GM23338 (cell line): ENCODE measurements around the gene SMIM33. TPM values are rescaled to one million over a fixed set of nuclear protein-coding genes. Genes with fewer than 3 reads are reported as not detected.

ENCODE experiments used
- ATAC-seq: fragments of 200-7000 bp; cut with Tn5 transposase; 3 replicates; pipeline ENCODE4 v1.9.1; 2020
- DNase-seq: peaks from one replicate; pipeline ENCODE4 v3.0.0-alpha.2; 2015; ENCODE audit warnings: low spot score
- H2AFZ ChIP-seq: fragments of 200-600 bp; sonication (generic); 2 replicates; pipeline ENCODE4 v1.8.0; 2016; ENCODE audit warnings: antibody characterized with exemption, mild to moderate bottlenecking, moderate library complexity
- H3F3A ChIP-seq: fragments of 200-600 bp; sonication (generic); replicated peaks from 2 replicates; pipeline ENCODE4 v1.8.0; 2017; ENCODE audit warnings: antibody characterized with exemption, mixed run types, low read depth
- H3K27ac ChIP-seq: fragments of 200-600 bp; sonication (generic); 2 replicates; pipeline ENCODE4 v1.6.1; 2016; ENCODE audit warnings: low read depth
- H3K27me3 ChIP-seq: fragments of 200-600 bp; sonication (generic); 2 replicates; pipeline ENCODE4 v1.8.0; 2016; ENCODE audit warnings: mild to moderate bottlenecking, mixed run types, moderate library complexity; ENCODE audit not compliant: insufficient read depth
- H3K36me3 ChIP-seq: fragments of 200-600 bp; sonication (generic); 2 replicates; pipeline ENCODE4 v1.8.0; 2016; ENCODE audit warnings: mild to moderate bottlenecking; ENCODE audit not compliant: insufficient read depth
- H3K4me1 ChIP-seq: fragments of 200-600 bp; sonication (generic); 2 replicates; pipeline ENCODE4 v1.8.0; 2016; ENCODE audit warnings: mild to moderate bottlenecking, moderate library complexity; ENCODE audit not compliant: insufficient read depth
- H3K4me2 ChIP-seq: fragments of 200-600 bp; sonication (generic); 2 replicates; pipeline ENCODE4 v1.7.1; 2017; ENCODE audit warnings: mixed run types
- H3K4me3 ChIP-seq: fragments of 200-600 bp; sonication (generic); 2 replicates; pipeline ENCODE4 v1.6.1; 2016; ENCODE audit warnings: mixed run types
- H3K79me2 ChIP-seq: fragments of 200-600 bp; sonication (generic); replicated peaks from 2 replicates; pipeline ENCODE4 v1.8.0; 2017; ENCODE audit warnings: mild to moderate bottlenecking; ENCODE audit not compliant: insufficient read depth
- H3K9me2 ChIP-seq: fragments of 200-600 bp; sonication (generic); 2 replicates; pipeline ENCODE4 v1.8.0; 2017; ENCODE audit not compliant: insufficient read depth
- H4K20me1 ChIP-seq: fragments of 200-600 bp; sonication (generic); replicated peaks from 2 replicates; pipeline ENCODE4 v1.8.0; 2017; ENCODE audit warnings: mild to moderate bottlenecking; ENCODE audit not compliant: insufficient read depth
- H3K27ac Mint-ChIP-seq: 2 replicates; pipeline ENCODE4 v1.8.0; 2020; ENCODE audit warnings: inconsistent platforms, mild to moderate bottlenecking, moderate library complexity, mixed read lengths
- H3K27me3 Mint-ChIP-seq: 3 replicates; pipeline ENCODE4 v1.8.0; 2022; ENCODE audit warnings: low read depth, mild to moderate bottlenecking, moderate library complexity, mixed read lengths, inconsistent platforms; ENCODE audit not compliant: insufficient read depth, poor library complexity
- H3K36me3 Mint-ChIP-seq: 3 replicates; pipeline ENCODE4 v1.8.0; 2021; ENCODE audit warnings: low read depth, mild to moderate bottlenecking, inconsistent platforms, moderate library complexity, mixed read lengths
- H3K4me1 Mint-ChIP-seq: 3 replicates; pipeline ENCODE4 v1.8.0; 2020; ENCODE audit warnings: mild to moderate bottlenecking, inconsistent platforms, mixed read lengths
- H3K4me3 Mint-ChIP-seq: 3 replicates; pipeline ENCODE4 v1.8.0; 2021; ENCODE audit warnings: moderate library complexity, mild to moderate bottlenecking, inconsistent platforms, mixed read lengths
- H3K9me3 Mint-ChIP-seq: 3 replicates; pipeline ENCODE4 v1.8.0; 2020; ENCODE audit warnings: moderate library complexity, mild to moderate bottlenecking, inconsistent platforms, mixed read lengths
- CTCF ChIP-seq, 2 experiments: fragments of 200-600 bp in 1 of 2; sonication (generic) in 1 of 2; conservative IDR thresholded peaks; 2 replicates each; pipeline versions ENCODE4 v1.5.1 to v1.6.1; 2016 to 2017; ENCODE audit warnings: antibody characterized with exemption in 2 of 2, low read depth in 2 of 2, mild to moderate bottlenecking in 2 of 2, moderate library complexity in 1 of 2
- EZH2 ChIP-seq: fragments of 200-600 bp; sonication (generic); IDR thresholded peaks from one replicate; pipeline ENCODE4 v1.8.0; 2017; ENCODE audit warnings: antibody characterized with exemption, mild to moderate bottlenecking, low read depth; ENCODE audit not compliant: unreplicated experiment
- JUNB ChIP-seq: IDR thresholded peaks from one replicate; pipeline ENCODE4 v1.6.1; 2016; ENCODE audit warnings: antibody characterized with exemption; ENCODE audit not compliant: unreplicated experiment
- ZNF114 ChIP-seq: fragments of 250-450 bp; sonication (Bioruptor Pico); IDR thresholded peaks from 2 replicates; pipeline ENCODE4 v1.5.0; 2020; ENCODE audit warnings: mild to moderate bottlenecking, moderate library complexity
- ZNF331 ChIP-seq: fragments of 250-450 bp; sonication (Bioruptor Pico); IDR thresholded peaks from 2 replicates; pipeline ENCODE4 v1.5.0; 2020; ENCODE audit warnings: low read depth, mild to moderate bottlenecking, moderate library complexity
- polyA plus RNA-seq: library from polyadenylated mRNA; unstranded; fragments of >200 nt; fragmentation: Nextera tagmentation; extraction: Ambion mirVana; gene quantifications from 2 replicates; pipeline ENCODE4 v1.2.1, GENCODE V29; 2016
- total RNA-seq: library from RNA; depleted of rRNA; stranded (reverse); fragments of >200 nt; shearing (Covaris generic); gene quantifications from 2 replicates; pipeline ENCODE4 v1.2.3, GENCODE V29; 2014
- TF ChIP-seq, protein P1 (sequence below): IDR thresholded peaks from one replicate; pipeline ENCODE4 v1.6.1; 2018; ENCODE audit warnings: antibody characterized with exemption; ENCODE audit not compliant: unreplicated experiment
- TF ChIP-seq, protein P2 (sequence below): IDR thresholded peaks from 2 replicates; pipeline ENCODE4 v1.6.1; 2016; ENCODE audit warnings: antibody characterized with exemption

Gene SMIM33
- total and polyA plus RNA-seq, 2 experiments from 2014 or later = not detected

DNA sequence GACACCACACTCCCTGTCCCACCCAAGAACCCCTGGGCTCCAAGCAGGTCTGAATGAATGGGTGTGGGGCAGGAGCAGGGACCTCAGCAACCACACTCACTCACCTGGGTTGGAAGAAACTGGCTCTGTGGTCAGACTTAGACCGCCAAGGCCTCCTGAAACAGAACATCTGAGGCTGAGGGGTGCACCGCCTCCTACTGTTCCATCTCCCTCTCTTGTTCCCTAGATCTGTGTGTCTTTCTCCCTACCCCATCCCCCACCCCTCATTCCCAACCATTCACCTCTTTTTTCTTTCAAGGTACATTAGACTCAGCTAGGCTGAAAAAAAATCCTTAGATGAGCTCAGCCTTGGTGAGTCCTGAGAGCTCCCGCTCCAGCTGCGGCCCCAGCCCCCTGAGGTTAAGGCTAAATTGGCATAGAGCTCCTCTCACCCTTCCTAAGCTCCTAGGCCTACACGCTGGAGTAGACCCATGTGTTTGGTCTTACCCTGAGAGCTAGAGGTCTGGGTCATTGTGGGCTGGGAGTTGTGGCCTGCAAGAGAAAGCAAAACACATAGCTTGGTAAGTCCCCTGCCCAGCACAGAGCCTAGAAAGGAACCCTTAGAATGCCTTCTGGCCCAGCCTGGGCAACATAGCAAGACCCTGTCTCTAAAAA is 13.0 kb upstream of the SMIM33 start:
- TF ChIP-seq EZH2 (no peak), CTCF (conservative IDR thresholded peaks at IDR 0.05; ENCODE audit: low read depth in 2 of 2) (peak in 1 of 2 experiments; percentile 29; a peak in 2 of 4 replicates), ZNF114 (no peak), JUNB (no peak), ZNF331 (no peak)
- Mint-ChIP-seq H3K36me3 (no peaks in the 10 kb centered on the region; the same call in 2 of the 3 replicates), H3K9me3 (no peaks in the 10 kb centered on the region), H3K4me1 (peaks cover 30% of the 10 kb centered on the region), H3K27me3 (peaks cover 17% of the 10 kb centered on the region), H3K4me3 (no peak overlapping the region), H3K27ac (no peak overlapping the region)
- Histone ChIP-seq H3K36me3 (no peaks in the 10 kb centered on the region; the same call in 1 of the 2 replicates), H3K79me2 (no peaks in the 10 kb centered on the region), H3K4me1 (peaks cover 16% of the 10 kb centered on the region), H2AFZ (no peak overlapping the region), H4K20me1 (no peaks in the 10 kb centered on the region), H3K9me2 (no peaks in the 10 kb centered on the region), H3K4me3 (no peak overlapping the region), H3K27ac (no peak overlapping the region), H3F3A (0 out of 2 replicates have a peak, but pooled peaks cover 11% of the 10 kb centered on the region), H3K27me3 (no peaks in the 10 kb centered on the region), H3K4me2 (no peak overlapping the region)
- ATAC-seq (no peak), DNase-seq (no peak)

DNA sequence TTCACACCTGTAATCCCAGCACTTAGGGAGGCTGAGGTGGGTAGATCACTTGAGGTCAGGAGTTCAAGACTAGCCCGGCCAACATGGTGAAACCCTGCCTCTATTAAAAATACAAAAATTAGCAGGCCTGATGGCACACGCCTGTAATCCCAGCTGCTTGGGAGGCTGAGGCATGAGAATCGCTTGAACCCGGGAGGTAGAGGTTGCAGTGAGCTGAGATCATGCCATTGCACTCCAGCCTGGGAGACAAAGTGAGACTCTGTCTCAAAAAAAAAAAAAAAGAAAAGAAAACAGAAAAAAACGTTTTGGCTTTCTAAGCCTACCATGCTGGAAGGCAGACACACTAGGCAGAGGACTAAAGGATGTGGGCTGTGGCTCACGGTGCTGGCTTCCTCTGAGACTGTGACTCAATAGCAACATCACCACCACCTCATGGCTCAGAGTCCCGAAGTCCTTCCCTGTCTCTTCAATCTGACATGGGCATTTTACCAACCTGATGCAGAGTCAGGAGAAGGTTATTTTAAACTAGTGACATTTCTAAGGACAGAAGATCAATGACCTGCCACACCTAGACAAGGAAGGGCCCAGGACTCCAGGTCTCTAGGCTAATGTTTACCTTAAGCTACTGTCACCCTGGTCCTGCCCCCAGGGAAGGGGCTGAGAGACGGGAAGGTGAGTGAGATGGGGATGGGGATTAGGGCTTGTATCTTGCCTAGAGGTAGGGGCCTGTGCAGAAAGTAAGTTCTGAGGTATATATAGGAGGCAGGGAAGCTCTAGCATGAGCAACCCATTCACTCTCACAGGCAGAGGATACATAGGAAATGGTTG is 12.0 kb upstream of the SMIM33 start:
- no peak for ATAC-seq
- Histone ChIP-seq H3K36me3 (no peaks in the 10 kb centered on the region; the same call in 1 of the 2 replicates), H3K79me2 (no peaks in the 10 kb centered on the region), H2AFZ (no peak overlapping the region; the same call in 1 of the 2 replicates), H3K9me2 (no peaks in the 10 kb centered on the region), H3K27ac (no peak overlapping the region), H4K20me1 (no peaks in the 10 kb centered on the region), H3K27me3 (no peaks in the 10 kb centered on the region), H3F3A (0 out of 2 replicates have a peak, but pooled peaks cover 11% of the 10 kb centered on the region), H3K4me2 (no peak overlapping the region), H3K4me3 (no peak overlapping the region), H3K4me1 (peaks cover 22% of the 10 kb centered on the region)
- Mint-ChIP-seq H3K9me3 (no peaks in the 10 kb centered on the region), H3K27ac (no peak overlapping the region), H3K36me3 (no peaks in the 10 kb centered on the region), H3K4me1 (peaks cover 33% of the 10 kb centered on the region), H3K27me3 (peaks cover 21% of the 10 kb centered on the region), H3K4me3 (no peak overlapping the region; the same call in 2 of the 3 replicates)
- DNase-seq = no peak
- TF ChIP-seq, protein P1, sequence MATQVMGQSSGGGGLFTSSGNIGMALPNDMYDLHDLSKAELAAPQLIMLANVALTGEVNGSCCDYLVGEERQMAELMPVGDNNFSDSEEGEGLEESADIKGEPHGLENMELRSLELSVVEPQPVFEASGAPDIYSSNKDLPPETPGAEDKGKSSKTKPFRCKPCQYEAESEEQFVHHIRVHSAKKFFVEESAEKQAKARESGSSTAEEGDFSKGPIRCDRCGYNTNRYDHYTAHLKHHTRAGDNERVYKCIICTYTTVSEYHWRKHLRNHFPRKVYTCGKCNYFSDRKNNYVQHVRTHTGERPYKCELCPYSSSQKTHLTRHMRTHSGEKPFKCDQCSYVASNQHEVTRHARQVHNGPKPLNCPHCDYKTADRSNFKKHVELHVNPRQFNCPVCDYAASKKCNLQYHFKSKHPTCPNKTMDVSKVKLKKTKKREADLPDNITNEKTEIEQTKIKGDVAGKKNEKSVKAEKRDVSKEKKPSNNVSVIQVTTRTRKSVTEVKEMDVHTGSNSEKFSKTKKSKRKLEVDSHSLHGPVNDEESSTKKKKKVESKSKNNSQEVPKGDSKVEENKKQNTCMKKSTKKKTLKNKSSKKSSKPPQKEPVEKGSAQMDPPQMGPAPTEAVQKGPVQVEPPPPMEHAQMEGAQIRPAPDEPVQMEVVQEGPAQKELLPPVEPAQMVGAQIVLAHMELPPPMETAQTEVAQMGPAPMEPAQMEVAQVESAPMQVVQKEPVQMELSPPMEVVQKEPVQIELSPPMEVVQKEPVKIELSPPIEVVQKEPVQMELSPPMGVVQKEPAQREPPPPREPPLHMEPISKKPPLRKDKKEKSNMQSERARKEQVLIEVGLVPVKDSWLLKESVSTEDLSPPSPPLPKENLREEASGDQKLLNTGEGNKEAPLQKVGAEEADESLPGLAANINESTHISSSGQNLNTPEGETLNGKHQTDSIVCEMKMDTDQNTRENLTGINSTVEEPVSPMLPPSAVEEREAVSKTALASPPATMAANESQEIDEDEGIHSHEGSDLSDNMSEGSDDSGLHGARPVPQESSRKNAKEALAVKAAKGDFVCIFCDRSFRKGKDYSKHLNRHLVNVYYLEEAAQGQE = no peak
- no peak for TF ChIP-seq CTCF (conservative IDR thresholded peaks at IDR 0.05; ENCODE audit: low read depth in 2 of 2)
- no peak for TF ChIP-seq EZH2
- no peak for TF ChIP-seq ZNF114
- TF ChIP-seq, protein P2, sequence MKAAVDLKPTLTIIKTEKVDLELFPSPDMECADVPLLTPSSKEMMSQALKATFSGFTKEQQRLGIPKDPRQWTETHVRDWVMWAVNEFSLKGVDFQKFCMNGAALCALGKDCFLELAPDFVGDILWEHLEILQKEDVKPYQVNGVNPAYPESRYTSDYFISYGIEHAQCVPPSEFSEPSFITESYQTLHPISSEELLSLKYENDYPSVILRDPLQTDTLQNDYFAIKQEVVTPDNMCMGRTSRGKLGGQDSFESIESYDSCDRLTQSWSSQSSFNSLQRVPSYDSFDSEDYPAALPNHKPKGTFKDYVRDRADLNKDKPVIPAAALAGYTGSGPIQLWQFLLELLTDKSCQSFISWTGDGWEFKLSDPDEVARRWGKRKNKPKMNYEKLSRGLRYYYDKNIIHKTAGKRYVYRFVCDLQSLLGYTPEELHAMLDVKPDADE = no peak
